Peyer's patch (tissue), 4 donors: ENCODE results near the gene WDR19. TPM values are rescaled to one million over a fixed set of nuclear protein-coding genes. Genes with fewer than 3 reads are reported as not detected.
A peak's percentile ranks its signal among the peaks of the same experiment; 100 is the strongest.

Experiments used
- DNase-seq, 3 donors: peaks; one replicate each; pipeline ENCODE4 v3.0.0-alpha.2; 2017 to 2019
- H3K27ac ChIP-seq, 4 donors: fragments of 200-600 bp; sonication (generic); one replicate each; pipeline ENCODE4 v1.5.1; 2016 to 2019
- H3K27me3 ChIP-seq, 2 donors: fragments of 200-600 bp; sonication (generic); one replicate each; pipeline ENCODE4 v1.5.1; 2019
- H3K36me3 ChIP-seq, 3 donors: fragments of 200-600 bp; sonication (generic); one replicate each; pipeline ENCODE4 v1.5.1; 2016 to 2019
- H3K4me1 ChIP-seq, 4 donors: fragments of 200-600 bp; sonication (generic); one replicate each; pipeline ENCODE4 v1.5.1; 2016 to 2019
- H3K4me3 ChIP-seq, 4 donors: fragments of 200-600 bp; sonication (generic); 1 replicate in 3 of 4; 2 replicates in 1 of 4; pipeline ENCODE4 v1.5.1; 2016 to 2019; ENCODE audit warnings: mild to moderate bottlenecking in 1 of 4
- H3K9me3 ChIP-seq, 4 donors: fragments of 200-600 bp; sonication (generic); one replicate each; pipeline ENCODE4 v1.5.1; 2016 to 2019; ENCODE audit warnings: mild to moderate bottlenecking in 1 of 4
- CTCF ChIP-seq, 6 experiments: fragments of 450-650 bp in 4 of 6; fragments of 200-600 bp in 2 of 6; sonication (generic) in 1 of 6; IDR thresholded peaks; one replicate each; pipeline ENCODE4 v1.5.1; 2017 to 2019; ENCODE audit warnings: antibody characterized with exemption in 6 of 6, mild to moderate bottlenecking in 3 of 6, moderate library complexity in 1 of 6
- POLR2A ChIP-seq, 2 donors: fragments of 450-650 bp; IDR thresholded peaks; one replicate each; pipeline ENCODE4 v1.5.1; 2017; ENCODE audit warnings: antibody characterized with exemption in 2 of 2, mild to moderate bottlenecking in 2 of 2, moderate library complexity in 2 of 2
- total RNA-seq, 4 donors: library from RNA; depleted of rRNA; stranded (reverse); fragments of >200 nt; gene quantifications; one replicate each; pipeline ENCODE4 v1.1.0, GENCODE V29; 2016

WDR19 gene
- total RNA-seq, 4 donors from 2014 or later, result 11.0 to 144 (median 23.2) TPM

- TF ChIP-seq CTCF (IDR thresholded peaks at IDR 0.05), result no peak
- TF ChIP-seq POLR2A (IDR thresholded peaks at IDR 0.05), result no peak
- Histone ChIP-seq H3K4me3 (no peak overlapping the region), H3K27ac (no peak overlapping the region), H3K4me1 (no peaks in the 10 kb centered on the region), H3K9me3 (no peaks in the 10 kb centered on the region), H3K36me3 (no peaks in the 10 kb centered on the region), H3K27me3 (no peaks in the 10 kb centered on the region)
- DNase-seq, result no peak
These were observed 50.8 kb downstream of the WDR19 start for GRCh38 chr4:39233114-39233513.

- no peak for DNase-seq
- H3K36me3 ChIP-seq, result no peaks in the 10 kb centered on the region
- no peak overlapping the region for H3K4me3 ChIP-seq
- H3K27ac ChIP-seq, result no peak overlapping the region
- H3K4me1 ChIP-seq, result no peaks in the 10 kb centered on the region
- no peak for TF ChIP-seq CTCF (IDR thresholded peaks at IDR 0.05)
- TF ChIP-seq POLR2A (IDR thresholded peaks at IDR 0.05), result no peak
- no peaks in the 10 kb centered on the region for H3K27me3 ChIP-seq
- H3K9me3 ChIP-seq, result no peaks in the 10 kb centered on the region
These were observed 51.5 kb downstream of the WDR19 start for GRCh38 chr4:39233783-39234182.

- no peak for DNase-seq
- no peaks in the 10 kb centered on the region for H3K27me3 ChIP-seq
- no peak overlapping the region for H3K27ac ChIP-seq
- H3K4me1 ChIP-seq, result no peaks in the 10 kb centered on the region
- TF ChIP-seq CTCF (IDR thresholded peaks at IDR 0.05), result no peak
- TF ChIP-seq POLR2A (IDR thresholded peaks at IDR 0.05), result no peak
- no peak overlapping the region for H3K4me3 ChIP-seq
- no peaks in the 10 kb centered on the region for H3K36me3 ChIP-seq
- no peaks in the 10 kb centered on the region for H3K9me3 ChIP-seq
These were observed 52.7 kb downstream of the WDR19 start for GRCh38 chr4:39235021-39235420.

- H3K27me3 ChIP-seq, result no peaks in the 10 kb centered on the region
- H3K36me3 ChIP-seq, result no peaks in the 10 kb centered on the region
- H3K4me1 ChIP-seq, result no peaks in the 10 kb centered on the region
- H3K9me3 ChIP-seq, result no peaks in the 10 kb centered on the region
- no peak overlapping the region for H3K4me3 ChIP-seq
- TF ChIP-seq POLR2A (IDR thresholded peaks at IDR 0.05) (no peak), CTCF (IDR thresholded peaks at IDR 0.05) (no peak)
- DNase-seq, result no peak
- no peak overlapping the region for H3K27ac ChIP-seq
These were observed 53.4 kb downstream of the WDR19 start for GRCh38 chr4:39235696-39236095.

- Histone ChIP-seq H3K4me1 (no peaks in the 10 kb centered on the region), H3K27me3 (no peaks in the 10 kb centered on the region), H3K27ac (no peak overlapping the region), H3K36me3 (no peaks in the 10 kb centered on the region), H3K4me3 (no peak overlapping the region), H3K9me3 (no peaks in the 10 kb centered on the region)
- TF ChIP-seq POLR2A (IDR thresholded peaks at IDR 0.05), result no peak
- no peak for TF ChIP-seq CTCF (IDR thresholded peaks at IDR 0.05)
- peak in 1 of 3 donors; percentile 48 for DNase-seq
These were observed 54.9 kb downstream of the WDR19 start for GRCh38 chr4:39237179-39237578.

GRCh38 chr4:39243462-39243861 lies 61.1 kb downstream of the WDR19 start:
- TF ChIP-seq POLR2A (IDR thresholded peaks at IDR 0.05) (no peak), CTCF (IDR thresholded peaks at IDR 0.05) (no peak)
- no peaks in the 10 kb centered on the region for H3K9me3 ChIP-seq

More at GRCh38 chr4:39243462-39243861, 61.1 kb downstream of the WDR19 start:
- Histone ChIP-seq H3K27ac (no peak overlapping the region), H3K4me1 (no peaks in the 10 kb centered on the region), H3K36me3 (no peaks in the 10 kb centered on the region), H3K4me3 (no peak overlapping the region), H3K27me3 (no peaks in the 10 kb centered on the region)
- no peak for DNase-seq
